ENCODE measurements around the gene NUDT16L1. TPM values are rescaled to one million over a fixed set of nuclear protein-coding genes. Genes with fewer than 3 reads are reported as not detected.

Gene NUDT16L1
- polyA plus RNA-seq, 1 donor (not counting 4 experiments of a cell fraction or from before 2014, with no cell fraction given), result 23.0 TPM

DNA sequence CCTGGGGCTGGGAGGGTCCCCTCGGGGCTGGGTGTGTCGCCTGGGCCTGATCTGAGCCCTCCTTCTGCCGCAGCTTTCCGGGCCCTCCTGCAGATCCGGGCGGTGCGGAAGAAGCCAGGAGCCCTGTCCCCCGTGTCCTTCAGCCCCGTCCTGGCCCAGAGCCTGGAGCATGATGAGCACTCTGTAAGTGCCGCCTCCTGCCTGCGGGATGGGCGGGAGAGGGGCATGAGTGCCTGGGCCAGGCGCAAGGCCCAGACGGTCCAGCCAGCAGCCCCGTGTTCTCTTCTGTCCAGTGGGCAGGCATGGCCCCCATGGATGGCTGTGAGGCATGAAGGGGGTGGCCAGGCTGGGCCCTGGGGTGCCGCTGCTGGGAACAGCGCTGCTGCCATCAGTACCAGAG, 16.0 kb upstream of the NUDT16L1 start:
- Histone ChIP-seq H2AFZ (ENCODE audit: control insufficient read depth, low read length) (no peak overlapping the region), H4K20me1 (ENCODE audit: control insufficient read depth, extremely low read depth, insufficient read depth, low read length) (no peaks in the 10 kb centered on the region), H3K4me1 (ENCODE audit: control insufficient read depth, extremely low read depth, insufficient read depth, low read length) (peaks cover 18% of the 10 kb centered on the region), H3K27me3 (ENCODE audit: control insufficient read depth, extremely low read depth, insufficient read depth, low read length) (no peaks in the 10 kb centered on the region), H3K79me2 (ENCODE audit: control insufficient read depth, insufficient read depth, low read length) (no peaks in the 10 kb centered on the region), H3K4me2 (ENCODE audit: control insufficient read depth, extremely low read depth, insufficient read depth, low read depth, low read length) (no peak overlapping the region), H3K9ac (ENCODE audit: control insufficient read depth, extremely low read depth, insufficient read depth, low read length) (no peak overlapping the region), H3K27ac (ENCODE audit: control insufficient read depth, insufficient read depth, low read length) (no peak overlapping the region), H3K9me1 (ENCODE audit: control insufficient read depth, extremely low read depth, insufficient read depth, low read length) (no peaks in the 10 kb centered on the region), H3K9me3 (ENCODE audit: control insufficient read depth, low read depth, low read length) (no peaks in the 10 kb centered on the region), H3K4me3 (ENCODE audit: control insufficient read depth in 2 of 3, extremely low read depth in 1 of 3, insufficient read depth in 2 of 3, low read depth in 1 of 3, low read length in 3 of 3) (no peak overlapping the region), H3K36me3 (ENCODE audit: control insufficient read depth in 2 of 2, extremely low read depth in 1 of 2, insufficient read depth in 2 of 2, low read length in 2 of 2) (peaks cover 3 to 14% of the 10 kb centered on the region in 2 experiments)
- dilution Hi-C loops (cut with MboI; ENCODE audit: extremely low pct_ligation_motif_present, low sequenced_read_pairs), result no loop called here
- FAIRE-seq (no peak), DNase-seq (ENCODE audit: low read depth, low spot score) (no peak)
- TF ChIP-seq, protein P1, sequence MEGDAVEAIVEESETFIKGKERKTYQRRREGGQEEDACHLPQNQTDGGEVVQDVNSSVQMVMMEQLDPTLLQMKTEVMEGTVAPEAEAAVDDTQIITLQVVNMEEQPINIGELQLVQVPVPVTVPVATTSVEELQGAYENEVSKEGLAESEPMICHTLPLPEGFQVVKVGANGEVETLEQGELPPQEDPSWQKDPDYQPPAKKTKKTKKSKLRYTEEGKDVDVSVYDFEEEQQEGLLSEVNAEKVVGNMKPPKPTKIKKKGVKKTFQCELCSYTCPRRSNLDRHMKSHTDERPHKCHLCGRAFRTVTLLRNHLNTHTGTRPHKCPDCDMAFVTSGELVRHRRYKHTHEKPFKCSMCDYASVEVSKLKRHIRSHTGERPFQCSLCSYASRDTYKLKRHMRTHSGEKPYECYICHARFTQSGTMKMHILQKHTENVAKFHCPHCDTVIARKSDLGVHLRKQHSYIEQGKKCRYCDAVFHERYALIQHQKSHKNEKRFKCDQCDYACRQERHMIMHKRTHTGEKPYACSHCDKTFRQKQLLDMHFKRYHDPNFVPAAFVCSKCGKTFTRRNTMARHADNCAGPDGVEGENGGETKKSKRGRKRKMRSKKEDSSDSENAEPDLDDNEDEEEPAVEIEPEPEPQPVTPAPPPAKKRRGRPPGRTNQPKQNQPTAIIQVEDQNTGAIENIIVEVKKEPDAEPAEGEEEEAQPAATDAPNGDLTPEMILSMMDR (optimal IDR thresholded peaks at IDR 0.05 in 1 of 3, IDR thresholded peaks at IDR 0.05 in 1 of 3, conservative IDR thresholded peaks at IDR 0.05 in 1 of 3; ENCODE audit: extremely low read depth in 1 of 3, insufficient read depth in 2 of 3, low read length in 3 of 3), result no peak
- no peak for TF ChIP-seq EZH2 (IDR thresholded peaks at IDR 0.05; ENCODE audit: low read length)

DNA sequence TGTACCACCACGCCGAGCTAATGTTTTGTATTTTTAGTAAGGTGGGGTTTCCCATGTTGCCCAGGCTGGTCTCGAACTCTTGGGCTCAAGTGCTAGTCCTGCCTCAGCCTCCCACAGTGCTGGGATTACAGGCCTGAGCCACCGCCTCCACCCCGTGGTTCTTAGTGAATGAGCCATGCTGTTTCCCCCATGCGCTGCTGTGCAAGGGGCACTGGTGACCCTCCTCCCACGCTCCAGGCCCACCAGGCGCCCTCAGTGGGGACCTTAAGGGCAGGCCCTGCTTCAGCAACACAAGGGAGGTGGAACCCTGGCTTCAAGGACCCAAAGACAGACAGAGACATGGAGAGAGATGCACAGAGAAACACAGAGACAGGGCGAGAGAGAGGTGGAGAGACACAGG, 15.4 kb upstream of the NUDT16L1 start:
- Histone ChIP-seq H3K4me3 (ENCODE audit: control insufficient read depth in 2 of 3, extremely low read depth in 1 of 3, insufficient read depth in 2 of 3, low read depth in 1 of 3, low read length in 3 of 3) (no peak overlapping the region), H3K9me1 (ENCODE audit: control insufficient read depth, extremely low read depth, insufficient read depth, low read length) (no peaks in the 10 kb centered on the region), H2AFZ (ENCODE audit: control insufficient read depth, low read length) (no peak overlapping the region), H3K4me1 (ENCODE audit: control insufficient read depth, extremely low read depth, insufficient read depth, low read length) (peaks cover 18% of the 10 kb centered on the region), H3K27me3 (ENCODE audit: control insufficient read depth, extremely low read depth, insufficient read depth, low read length) (no peaks in the 10 kb centered on the region), H3K4me2 (ENCODE audit: control insufficient read depth, extremely low read depth, insufficient read depth, low read depth, low read length) (no peak overlapping the region), H3K27ac (ENCODE audit: control insufficient read depth, insufficient read depth, low read length) (no peak overlapping the region), H3K9ac (ENCODE audit: control insufficient read depth, extremely low read depth, insufficient read depth, low read length) (no peak overlapping the region), H3K9me3 (ENCODE audit: control insufficient read depth, low read depth, low read length) (no peaks in the 10 kb centered on the region), H3K36me3 (ENCODE audit: control insufficient read depth in 2 of 2, extremely low read depth in 1 of 2, insufficient read depth in 2 of 2, low read length in 2 of 2) (peaks cover 6 to 17% of the 10 kb centered on the region in 2 experiments), H3K79me2 (ENCODE audit: control insufficient read depth, insufficient read depth, low read length) (no peaks in the 10 kb centered on the region), H4K20me1 (ENCODE audit: control insufficient read depth, extremely low read depth, insufficient read depth, low read length) (no peaks in the 10 kb centered on the region)
- no peak for FAIRE-seq
- dilution Hi-C loops (cut with MboI; ENCODE audit: extremely low pct_ligation_motif_present, low sequenced_read_pairs), result no loop called here
- DNase-seq (ENCODE audit: low read depth, low spot score), result no peak
- TF ChIP-seq, protein P1 (optimal IDR thresholded peaks at IDR 0.05 in 1 of 3, IDR thresholded peaks at IDR 0.05 in 1 of 3, conservative IDR thresholded peaks at IDR 0.05 in 1 of 3; ENCODE audit: extremely low read depth in 1 of 3, insufficient read depth in 2 of 3, low read length in 3 of 3), result no peak
- no peak for TF ChIP-seq EZH2 (IDR thresholded peaks at IDR 0.05; ENCODE audit: low read length)
